C4-2B (cell line): ENCODE results near the gene ROBO3.

Source experiments
- H3K27ac ChIP-seq: fragments of 450-650 bp; 2 replicates; pipeline ENCODE4 v1.5.1; 2017
- ZFX ChIP-seq: fragments of 450-650 bp; IDR thresholded peaks from 2 replicates; pipeline ENCODE4 v1.6.1; 2017
- TF ChIP-seq, protein P1 (sequence below): fragments of 450-650 bp; conservative IDR thresholded peaks from 2 replicates; pipeline ENCODE4 v1.5.1; 2017; ENCODE audit warnings: mild to moderate bottlenecking

ROBO3 gene

DNA sequence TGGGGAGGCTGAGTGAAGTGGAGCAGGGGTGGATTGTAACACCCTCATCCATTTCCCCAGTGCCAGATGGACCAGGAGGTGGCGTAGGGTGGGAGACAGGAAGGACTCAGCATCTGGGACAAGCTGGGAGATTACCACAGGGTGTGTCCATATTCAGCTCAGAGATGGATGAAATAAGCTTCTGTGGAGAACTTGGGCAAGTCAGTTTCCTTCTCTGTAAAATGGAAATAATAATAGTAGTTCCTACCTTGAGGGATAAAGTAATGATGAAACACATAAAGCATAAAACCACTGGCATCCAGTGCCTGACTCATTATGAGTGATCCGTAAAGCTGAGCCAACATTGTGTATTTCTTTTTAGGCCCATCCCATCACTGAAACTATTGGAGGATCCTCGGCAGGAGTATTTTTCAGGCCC lies 33.0 kb downstream of the ROBO3 start:
- TF ChIP-seq ZFX = no peak
- TF ChIP-seq, protein P1, sequence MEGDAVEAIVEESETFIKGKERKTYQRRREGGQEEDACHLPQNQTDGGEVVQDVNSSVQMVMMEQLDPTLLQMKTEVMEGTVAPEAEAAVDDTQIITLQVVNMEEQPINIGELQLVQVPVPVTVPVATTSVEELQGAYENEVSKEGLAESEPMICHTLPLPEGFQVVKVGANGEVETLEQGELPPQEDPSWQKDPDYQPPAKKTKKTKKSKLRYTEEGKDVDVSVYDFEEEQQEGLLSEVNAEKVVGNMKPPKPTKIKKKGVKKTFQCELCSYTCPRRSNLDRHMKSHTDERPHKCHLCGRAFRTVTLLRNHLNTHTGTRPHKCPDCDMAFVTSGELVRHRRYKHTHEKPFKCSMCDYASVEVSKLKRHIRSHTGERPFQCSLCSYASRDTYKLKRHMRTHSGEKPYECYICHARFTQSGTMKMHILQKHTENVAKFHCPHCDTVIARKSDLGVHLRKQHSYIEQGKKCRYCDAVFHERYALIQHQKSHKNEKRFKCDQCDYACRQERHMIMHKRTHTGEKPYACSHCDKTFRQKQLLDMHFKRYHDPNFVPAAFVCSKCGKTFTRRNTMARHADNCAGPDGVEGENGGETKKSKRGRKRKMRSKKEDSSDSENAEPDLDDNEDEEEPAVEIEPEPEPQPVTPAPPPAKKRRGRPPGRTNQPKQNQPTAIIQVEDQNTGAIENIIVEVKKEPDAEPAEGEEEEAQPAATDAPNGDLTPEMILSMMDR = no peak
- H3K27ac ChIP-seq = no peak overlapping the region

DNA sequence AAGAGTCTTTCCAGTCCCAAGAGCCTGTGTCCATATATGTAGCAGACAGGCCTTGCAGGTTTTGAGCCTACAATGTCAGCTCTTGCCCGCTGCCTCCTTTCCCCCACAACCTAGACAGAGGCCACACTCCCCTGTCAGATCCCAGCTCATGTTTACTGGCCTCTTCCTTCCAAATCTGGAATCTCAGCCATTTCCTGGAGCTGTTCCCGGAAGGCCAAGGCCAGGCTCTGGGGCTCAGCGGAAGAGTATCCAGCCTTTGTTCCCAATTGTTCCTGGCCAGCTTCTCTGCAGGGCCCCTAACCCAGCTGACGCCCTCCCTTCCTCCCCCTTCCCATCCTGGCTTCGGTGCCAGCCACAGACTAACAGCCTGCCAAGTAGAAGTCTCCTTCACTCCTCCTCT lies 33.5 kb downstream of the ROBO3 start:
- no peak overlapping the region for H3K27ac ChIP-seq
- TF ChIP-seq, protein P1 = no peak
- TF ChIP-seq ZFX = no peak

DNA sequence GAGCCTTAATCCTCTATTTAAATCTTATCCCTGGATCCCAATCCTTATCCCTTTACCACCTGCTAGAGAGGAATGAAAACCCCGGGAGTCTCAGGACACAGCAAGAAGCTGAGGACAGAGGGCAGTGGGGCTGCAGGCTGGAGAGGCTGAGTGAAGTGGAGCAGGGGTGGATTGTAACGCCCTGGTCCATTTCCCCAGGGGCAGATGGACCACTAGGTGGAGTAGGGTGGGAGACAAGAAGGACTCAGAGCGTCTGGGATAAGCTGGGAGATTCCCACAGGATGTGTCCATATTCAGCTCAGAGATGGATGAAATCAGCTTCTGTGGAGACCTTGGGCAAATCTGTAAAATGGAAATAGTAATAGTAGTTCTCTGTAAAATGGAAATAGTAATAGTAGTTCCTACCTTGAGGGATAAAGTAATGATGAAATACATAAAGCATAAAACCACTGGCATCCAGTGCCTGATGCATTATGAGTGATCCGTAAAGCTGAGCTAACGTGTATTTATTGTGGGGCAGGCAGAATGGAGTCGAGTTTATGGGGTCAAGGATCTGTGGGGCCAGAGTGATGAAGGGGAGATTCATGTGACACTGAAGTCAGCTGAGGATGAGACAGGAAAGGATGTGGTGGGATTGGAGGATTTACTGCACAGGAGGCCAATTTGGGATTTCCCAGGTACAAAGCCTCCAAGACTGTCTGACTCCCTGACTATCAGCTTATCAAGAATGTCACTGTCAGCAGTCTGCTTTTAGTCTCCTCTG lies 34.3 kb downstream of the ROBO3 start:
- TF ChIP-seq, protein P1 = no peak
- TF ChIP-seq ZFX = no peak

DNA sequence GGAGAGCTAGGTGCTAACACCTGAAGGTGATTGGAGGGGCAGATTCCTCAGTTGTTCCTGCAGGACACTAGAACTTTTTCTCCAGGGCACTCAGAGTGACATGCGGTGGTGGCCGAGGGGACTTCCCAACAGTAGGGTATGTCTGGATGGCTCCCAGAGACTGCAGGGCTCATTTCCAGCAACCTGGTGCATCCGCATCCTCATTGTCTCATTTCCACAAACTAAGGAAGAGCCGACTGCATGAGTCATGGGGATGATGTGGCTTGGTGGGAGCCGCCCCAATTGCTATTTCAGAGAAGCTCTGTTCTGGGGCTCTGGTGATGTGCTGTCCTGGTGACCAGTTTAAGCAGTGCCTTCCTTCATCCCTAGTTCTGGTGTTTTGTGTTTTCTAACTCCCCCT lies 35.2 kb downstream of the ROBO3 start:
- TF ChIP-seq, protein P1 = no peak
- TF ChIP-seq ZFX = no peak
- H3K27ac ChIP-seq = no peak overlapping the region

More for the DNA sequence above, 34.3 kb downstream of the ROBO3 start:
- no peak overlapping the region for H3K27ac ChIP-seq

DNA sequence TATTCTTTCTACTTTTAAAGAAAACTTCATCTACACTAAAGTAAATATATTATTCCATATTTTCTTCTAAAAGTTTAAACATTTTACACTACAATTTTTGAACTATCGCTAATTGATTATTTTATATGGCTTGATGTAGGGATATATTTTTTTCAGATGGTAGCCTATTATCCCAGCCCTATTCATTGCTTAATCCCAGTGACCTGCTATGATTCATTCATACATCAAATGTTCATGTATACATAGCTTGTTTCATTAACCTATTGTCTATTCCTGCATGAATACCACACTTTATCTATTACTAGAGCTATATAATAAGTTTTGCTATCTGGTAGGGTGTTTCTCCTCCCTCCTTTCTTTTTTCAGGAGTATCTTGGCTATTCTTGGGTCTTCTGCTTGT lies 37.4 kb downstream of the ROBO3 start:
- TF ChIP-seq, protein P1 = no peak
- TF ChIP-seq ZFX = no peak
- no peak overlapping the region for H3K27ac ChIP-seq

DNA sequence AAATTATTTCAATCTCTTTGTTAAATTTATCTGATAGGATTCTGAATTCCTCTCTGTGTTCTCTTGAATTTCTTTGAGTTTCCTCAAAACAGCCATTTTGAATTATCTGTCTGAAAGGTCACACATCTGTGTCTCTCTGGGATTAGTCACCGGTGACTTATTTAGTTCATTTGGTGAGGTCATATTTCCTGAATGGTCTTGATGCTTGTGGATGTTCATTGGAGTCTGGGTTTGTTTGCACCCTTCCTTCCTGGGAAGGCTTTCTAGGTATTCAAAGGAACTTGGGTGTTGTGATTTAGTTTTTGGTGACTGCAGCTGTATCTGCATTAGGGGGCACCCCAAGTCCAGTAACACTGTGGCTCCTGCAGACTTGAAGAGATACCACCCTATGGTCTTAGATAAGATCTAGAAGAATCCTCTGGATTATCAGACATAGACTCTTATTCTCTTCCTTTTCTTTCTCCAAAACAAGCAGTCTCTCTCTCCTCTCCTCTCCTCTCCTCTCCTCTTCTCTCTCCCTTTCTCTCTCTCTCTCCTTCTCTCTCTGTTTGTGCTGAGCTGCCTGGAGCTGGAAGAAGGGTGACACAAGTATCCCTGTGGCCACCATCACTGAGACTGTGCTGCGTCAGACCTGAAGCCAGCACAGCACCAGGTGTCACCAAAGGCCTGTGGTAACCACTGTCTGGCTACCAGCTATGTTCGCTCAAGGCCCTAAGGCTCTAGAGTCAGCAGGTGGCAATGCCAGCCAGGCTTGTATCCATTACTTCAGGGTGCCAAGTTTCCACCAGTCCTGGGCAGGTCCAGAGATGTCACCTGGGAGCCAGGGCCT lies 50.5 kb downstream of the ROBO3 start:
- TF ChIP-seq, protein P1 = no peak
- no peak for TF ChIP-seq ZFX
- no peak overlapping the region for H3K27ac ChIP-seq

DNA sequence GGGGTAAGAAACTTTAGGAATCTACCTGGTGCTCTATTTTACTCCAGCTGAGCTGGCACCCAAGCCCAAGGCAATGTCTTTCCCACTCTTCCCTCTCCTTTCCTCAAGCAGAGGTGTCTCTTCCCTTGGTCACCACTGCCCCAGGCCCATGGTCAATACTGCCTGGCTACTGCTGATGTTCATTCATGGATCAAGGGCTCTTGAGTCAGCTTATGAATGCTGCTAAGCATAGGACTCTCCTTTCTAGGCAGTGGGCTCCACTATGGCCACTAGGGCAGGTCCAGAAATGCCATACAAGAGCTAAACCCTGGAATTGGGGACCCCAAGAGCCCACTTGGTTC lies 51.1 kb downstream of the ROBO3 start:
- no peak overlapping the region for H3K27ac ChIP-seq
- TF ChIP-seq, protein P1 = no peak
- TF ChIP-seq ZFX = no peak
